HCT116 (cell line): ENCODE data around the gene ZDHHC22.

Source experiments
- ELF1 ChIP-seq: IDR thresholded peaks from 2 replicates; pipeline ENCODE4 v1.6.1; 2012; ENCODE audit warnings: low read depth, borderline replicate concordance
- EZH2 ChIP-seq: fragments of 200-600 bp; sonication (generic); IDR thresholded peaks from 2 replicates; pipeline ENCODE4 v1.6.1; 2017; ENCODE audit warnings: antibody characterized with exemption, mixed run types
- POLR2AphosphoS5 ChIP-seq: IDR thresholded peaks from 2 replicates; pipeline ENCODE4 v1.6.1; 2011; ENCODE audit warnings: mild to moderate bottlenecking, low read depth, low read length, moderate library complexity
- SIN3A ChIP-seq: IDR thresholded peaks from 2 replicates; pipeline ENCODE4 v1.6.1; 2012; ENCODE audit warnings: low read depth
- SRF ChIP-seq: IDR thresholded peaks from 2 replicates; pipeline ENCODE4 v1.6.1; 2012; ENCODE audit warnings: low read depth
- TF ChIP-seq, protein P1 (sequence below), 3 experiments: fragments of 200-600 bp in 1 of 3; sonication (generic) in 1 of 3; IDR thresholded peaks in 2 of 3; conservative IDR thresholded peaks in 1 of 3; 2 replicates each; pipeline ENCODE4 v1.5.1; 2012 to 2017; ENCODE audit warnings: low read depth in 2 of 3, low read length in 2 of 3, antibody characterized with exemption in 1 of 3, borderline replicate concordance in 1 of 3, control low read depth in 1 of 3, mild to moderate bottlenecking in 1 of 3, mixed read lengths in 1 of 3, mixed run types in 1 of 3, moderate library complexity in 1 of 3; ENCODE audit not compliant: insufficient read depth in 1 of 3
- TF ChIP-seq, protein P2 (sequence below): IDR thresholded peaks from 2 replicates; pipeline ENCODE4 v1.6.1; 2012

DNA sequence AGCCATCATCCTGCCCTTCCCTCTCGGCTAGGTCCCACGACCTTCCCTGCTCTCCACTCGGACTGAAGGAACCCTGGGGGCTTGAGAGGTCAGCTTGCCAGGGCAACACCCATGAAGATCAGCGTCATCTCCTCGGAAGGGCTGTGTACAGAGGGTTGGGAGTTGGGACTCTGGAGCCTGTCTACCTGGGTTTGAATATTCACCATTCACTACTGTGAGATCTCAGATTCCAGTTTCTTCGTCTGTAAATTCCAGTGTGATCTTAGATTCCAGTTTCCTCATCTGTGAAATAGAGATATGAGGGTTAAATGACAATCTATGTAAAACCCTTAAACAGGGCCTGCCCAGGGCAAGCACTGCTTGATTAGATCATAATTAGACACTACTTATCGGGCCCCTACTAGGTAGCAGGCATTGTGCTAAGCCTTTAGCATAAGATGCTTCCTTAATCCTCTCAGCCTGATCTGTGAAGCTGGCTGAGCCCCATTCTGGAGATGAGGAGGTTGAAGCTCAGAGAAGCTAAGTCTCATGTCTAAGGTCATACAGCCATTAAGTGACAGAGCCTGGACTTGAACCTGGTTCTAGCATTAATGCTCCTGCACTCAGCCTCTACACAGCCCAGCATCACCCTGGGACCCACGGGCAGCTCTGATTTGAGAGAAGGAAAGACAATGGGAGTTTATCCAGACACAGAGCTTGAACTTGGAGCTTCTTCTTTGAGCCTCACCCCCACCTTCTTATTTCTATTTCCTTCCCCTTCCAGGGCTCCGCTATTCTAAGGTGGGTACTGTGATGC, 612 bp upstream of the ZDHHC22 start:
- TF ChIP-seq, protein P1, sequence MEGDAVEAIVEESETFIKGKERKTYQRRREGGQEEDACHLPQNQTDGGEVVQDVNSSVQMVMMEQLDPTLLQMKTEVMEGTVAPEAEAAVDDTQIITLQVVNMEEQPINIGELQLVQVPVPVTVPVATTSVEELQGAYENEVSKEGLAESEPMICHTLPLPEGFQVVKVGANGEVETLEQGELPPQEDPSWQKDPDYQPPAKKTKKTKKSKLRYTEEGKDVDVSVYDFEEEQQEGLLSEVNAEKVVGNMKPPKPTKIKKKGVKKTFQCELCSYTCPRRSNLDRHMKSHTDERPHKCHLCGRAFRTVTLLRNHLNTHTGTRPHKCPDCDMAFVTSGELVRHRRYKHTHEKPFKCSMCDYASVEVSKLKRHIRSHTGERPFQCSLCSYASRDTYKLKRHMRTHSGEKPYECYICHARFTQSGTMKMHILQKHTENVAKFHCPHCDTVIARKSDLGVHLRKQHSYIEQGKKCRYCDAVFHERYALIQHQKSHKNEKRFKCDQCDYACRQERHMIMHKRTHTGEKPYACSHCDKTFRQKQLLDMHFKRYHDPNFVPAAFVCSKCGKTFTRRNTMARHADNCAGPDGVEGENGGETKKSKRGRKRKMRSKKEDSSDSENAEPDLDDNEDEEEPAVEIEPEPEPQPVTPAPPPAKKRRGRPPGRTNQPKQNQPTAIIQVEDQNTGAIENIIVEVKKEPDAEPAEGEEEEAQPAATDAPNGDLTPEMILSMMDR (IDR thresholded peaks at IDR 0.05 in 2 of 3, conservative IDR thresholded peaks at IDR 0.05 in 1 of 3; ENCODE audit: borderline replicate concordance in 1 of 3, insufficient read depth in 1 of 3, low read depth in 2 of 3, low read length in 2 of 3): no peak
- TF ChIP-seq SIN3A (no peak), POLR2AphosphoS5 (no peak), EZH2 (no peak), ELF1 (no peak), SRF (no peak)
- TF ChIP-seq, protein P2, sequence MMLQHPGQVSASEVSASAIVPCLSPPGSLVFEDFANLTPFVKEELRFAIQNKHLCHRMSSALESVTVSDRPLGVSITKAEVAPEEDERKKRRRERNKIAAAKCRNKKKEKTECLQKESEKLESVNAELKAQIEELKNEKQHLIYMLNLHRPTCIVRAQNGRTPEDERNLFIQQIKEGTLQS: no peak
